Measurements from ENCODE around the gene KREMEN2.
A peak's percentile ranks its signal among the peaks of the same experiment; 100 is the strongest.
"Not testable (repeated sequence)": the region's sequence is repeated elsewhere in the genome, so short reads cannot be mapped to it uniquely, and the experiment has no call there.

Gene KREMEN2, protein sequence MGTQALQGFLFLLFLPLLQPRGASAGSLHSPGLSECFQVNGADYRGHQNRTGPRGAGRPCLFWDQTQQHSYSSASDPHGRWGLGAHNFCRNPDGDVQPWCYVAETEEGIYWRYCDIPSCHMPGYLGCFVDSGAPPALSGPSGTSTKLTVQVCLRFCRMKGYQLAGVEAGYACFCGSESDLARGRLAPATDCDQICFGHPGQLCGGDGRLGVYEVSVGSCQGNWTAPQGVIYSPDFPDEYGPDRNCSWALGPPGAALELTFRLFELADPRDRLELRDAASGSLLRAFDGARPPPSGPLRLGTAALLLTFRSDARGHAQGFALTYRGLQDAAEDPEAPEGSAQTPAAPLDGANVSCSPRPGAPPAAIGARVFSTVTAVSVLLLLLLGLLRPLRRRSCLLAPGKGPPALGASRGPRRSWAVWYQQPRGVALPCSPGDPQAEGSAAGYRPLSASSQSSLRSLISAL

DNA sequence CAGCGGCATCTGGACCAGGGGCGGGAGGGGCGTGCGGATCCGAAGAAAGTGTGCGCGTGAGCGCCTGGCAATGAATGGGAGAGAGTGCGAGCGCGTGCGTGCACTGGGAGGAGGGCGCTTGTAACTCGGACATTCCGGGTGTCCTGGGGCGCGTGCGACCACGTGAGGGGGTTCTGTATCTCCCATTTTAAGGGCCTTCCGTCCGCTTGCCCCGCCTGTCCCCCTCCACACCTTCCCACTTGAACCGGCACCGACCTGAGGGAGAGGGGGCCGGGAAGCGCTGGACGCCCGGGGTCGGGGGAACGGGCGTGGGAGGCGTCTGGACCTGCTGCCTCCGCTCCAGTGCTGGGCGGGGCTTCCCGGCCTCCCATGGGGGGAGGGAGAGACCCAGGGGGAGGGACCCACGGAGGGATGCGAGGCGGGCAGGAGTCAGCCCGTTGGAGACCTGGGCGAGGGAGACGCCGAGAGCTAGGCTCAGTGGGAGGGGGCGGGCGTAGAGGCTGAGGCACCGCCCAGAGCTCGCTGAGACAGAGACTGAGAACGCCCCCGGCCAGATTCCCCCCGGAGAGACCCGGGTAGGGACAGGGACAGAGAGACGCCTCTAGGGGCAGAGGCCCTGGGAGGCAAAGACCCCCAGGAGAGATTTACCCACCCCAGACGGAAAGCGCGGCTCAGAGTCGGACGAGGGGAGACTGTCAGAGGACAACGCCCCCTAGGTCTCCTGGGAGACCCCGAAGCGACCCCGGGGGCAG is at the start of gene KREMEN2:
TSS of gene KREMEN2 (plus strand) at position 553 of the 752 bp plus-strand sequence. CDS start 246 bp downstream, outside the sequence.
- DNase-seq (ENCODE audit: low read depth): no peak

DNA sequence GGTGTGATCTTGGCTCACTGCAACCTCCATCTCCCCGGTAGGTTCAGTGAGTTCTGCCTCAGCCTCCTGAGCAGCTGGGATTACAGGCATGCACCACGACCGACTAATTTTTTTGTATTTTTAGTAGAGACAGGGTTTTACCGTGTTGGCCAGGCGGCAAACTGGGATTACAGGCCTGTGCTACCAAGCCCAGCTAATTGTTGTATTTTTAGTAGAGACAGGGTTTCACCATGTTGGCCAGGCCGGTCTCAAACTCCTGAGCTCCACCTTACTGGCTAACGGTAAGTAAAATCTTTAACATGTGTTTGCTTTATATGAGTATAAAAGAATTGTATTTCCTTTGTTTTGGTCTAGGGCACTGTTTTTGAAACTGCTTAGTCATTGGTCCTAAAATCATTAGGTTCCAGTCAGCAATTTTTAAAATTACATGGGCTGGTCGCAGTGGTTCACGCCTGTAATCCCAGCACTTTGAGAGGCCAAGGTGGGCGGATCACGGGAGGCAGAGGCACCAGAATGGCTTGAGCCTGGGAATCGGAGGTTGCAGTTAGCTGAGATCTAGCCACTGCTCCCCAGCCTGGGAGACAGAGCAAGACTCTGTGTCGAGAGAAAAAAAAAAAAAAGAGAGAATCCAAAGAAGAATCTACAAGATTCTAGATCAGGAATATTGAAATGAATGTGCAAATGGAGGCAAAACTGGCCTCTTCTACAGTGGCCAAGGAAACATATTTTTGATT is 48.7 kb upstream of the KREMEN2 start:
- no peak for DNase-seq (ENCODE audit: low read depth)

DNA sequence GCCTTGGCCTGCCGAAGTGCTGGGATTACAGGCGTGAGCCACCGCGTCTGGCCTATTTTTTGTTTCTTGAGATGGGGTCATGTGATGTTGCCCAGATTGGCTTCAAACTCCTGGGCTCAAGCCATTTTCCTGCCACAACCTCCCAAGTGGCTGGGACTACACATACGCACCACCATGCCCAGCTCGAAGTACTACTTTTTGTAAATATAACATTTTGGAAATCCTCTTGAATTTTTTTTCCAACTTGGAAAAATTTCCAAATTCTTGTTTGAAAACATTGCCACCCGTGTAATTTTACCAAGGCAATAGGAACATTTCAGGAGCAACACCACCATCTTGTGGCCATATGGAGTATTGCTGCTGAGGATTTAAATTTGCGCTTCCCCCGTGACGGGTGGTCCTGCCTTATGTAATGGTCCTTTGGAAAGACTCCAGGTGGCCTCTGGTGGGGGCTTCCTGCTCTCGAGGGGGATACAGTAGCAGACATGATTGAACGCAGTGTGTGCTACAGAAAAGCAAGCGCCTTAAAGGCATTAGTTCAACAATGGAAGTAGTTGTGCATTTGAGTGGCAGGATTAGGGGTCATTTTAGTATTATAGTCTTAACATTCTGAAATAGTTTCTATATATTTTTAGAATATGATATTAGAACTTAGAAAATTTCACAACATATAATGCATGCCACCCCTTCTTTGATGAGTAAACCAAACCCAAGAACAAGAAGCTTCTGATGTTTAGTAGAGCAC is 44.4 kb upstream of the KREMEN2 start:
- peak; percentile 44 for DNase-seq (ENCODE audit: low read depth)

DNA sequence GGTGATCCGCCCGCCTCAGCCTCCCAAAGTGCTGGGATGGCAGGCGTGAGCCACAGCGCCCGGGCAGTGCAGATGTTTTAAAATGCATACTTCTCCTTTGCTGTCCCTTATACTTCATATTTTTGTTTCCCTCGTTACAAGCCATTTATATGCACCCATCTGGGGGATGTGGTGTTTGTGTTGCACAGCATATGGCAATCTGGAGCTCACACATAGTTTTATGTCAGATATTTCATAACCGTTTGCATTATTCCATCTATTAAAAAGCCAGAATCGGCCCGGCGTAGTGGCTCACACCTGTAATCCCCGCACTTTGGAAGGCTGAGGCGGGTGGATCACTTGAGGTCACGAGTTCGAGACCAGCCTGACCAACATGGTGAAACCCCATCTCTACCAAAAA is 40.6 kb upstream of the KREMEN2 start:
- no peak for DNase-seq (ENCODE audit: low read depth)

DNA sequence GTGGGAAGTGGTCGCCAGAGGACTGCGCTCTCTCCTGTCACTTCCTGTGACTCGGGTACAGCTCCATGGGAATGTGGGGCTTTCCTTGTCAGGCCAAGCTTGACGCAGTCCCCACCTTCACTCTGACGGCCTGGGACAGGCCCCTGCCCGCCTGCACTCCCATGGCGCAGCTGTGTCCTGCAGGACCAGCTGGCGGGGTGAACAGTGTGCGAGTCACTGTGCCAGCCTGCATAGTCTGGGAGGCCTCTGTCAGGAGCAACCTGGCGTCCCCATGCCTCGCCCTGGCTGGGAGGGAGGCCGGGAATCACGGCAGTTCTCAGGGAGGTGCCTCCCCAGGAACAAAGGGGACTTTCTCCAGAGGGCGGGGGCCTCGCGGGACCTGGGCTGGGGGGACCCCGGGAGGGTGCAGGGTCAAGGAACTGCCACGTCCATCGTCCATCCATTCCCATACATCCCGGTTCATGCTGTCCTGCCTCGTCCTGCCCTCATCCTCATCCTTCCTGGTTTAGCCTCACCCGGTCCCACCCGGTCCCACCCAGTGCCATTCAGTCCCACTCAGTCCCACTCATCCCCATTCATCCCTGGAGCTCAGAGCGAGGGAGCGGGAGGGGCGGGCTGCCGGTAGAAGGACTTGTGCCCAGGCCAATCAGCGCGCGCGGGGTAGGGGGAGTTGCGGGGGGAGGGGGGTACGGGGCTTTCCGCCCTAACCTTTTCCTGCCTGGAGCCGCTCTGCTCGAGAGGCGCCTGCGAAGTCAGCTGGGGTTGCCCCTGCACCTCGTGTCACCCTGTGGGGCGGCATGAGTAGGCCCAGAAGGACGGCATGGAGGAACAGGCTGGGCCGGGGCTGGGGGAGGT is 38.9 kb upstream of the KREMEN2 start:
- DNase-seq (ENCODE audit: low read depth): no peak

DNA sequence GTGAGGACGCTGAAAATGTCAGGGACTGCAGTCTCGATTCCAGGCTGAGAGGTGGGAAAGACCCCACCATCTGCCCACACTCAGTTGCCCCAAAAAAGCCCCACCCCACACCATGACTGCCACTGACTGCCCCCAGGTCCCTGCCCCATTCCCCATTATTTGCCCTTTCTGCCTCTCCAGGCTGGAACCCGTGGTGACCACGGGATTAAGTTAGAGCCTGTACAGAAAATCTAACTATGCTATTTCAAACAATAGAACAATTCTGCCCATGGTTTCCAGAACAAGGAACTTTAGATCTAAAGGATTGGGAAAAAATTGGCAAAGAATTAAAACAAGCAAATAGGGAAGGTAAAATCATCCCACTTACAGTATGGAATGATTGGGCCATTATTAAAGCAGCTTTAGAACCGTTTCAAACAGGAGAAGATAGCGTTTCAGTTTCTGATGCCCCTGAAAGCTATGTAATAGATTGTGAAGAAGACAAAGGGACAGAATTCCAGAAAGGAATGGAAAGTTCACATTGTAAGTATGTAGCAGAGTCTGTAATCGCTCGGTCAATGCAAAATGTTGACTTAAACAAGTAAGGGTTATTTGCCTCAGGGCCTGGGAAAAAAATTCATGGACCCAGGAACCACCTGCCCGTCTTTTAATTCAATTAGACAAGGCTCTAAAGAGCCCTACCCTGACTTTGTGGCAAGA is 38.0 kb upstream of the KREMEN2 start:
- no peak for DNase-seq (ENCODE audit: low read depth)

DNA sequence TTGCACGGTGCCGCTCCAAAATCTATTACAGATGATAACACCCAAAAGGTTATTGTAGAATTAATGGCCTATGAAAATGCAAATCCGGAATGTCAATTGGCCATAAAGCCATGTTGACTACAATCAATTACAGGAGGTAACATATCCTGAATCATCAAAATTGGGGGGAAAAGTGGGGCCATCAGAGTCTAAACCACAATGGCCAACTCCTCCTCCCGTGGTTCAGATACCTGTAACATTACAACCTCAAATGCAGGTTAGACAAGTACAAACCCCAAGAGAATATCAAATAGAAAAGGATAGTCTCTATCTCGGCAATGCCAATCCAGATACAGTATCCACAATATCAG is 37.5 kb upstream of the KREMEN2 start:
- no peak for DNase-seq (ENCODE audit: low read depth)

DNA sequence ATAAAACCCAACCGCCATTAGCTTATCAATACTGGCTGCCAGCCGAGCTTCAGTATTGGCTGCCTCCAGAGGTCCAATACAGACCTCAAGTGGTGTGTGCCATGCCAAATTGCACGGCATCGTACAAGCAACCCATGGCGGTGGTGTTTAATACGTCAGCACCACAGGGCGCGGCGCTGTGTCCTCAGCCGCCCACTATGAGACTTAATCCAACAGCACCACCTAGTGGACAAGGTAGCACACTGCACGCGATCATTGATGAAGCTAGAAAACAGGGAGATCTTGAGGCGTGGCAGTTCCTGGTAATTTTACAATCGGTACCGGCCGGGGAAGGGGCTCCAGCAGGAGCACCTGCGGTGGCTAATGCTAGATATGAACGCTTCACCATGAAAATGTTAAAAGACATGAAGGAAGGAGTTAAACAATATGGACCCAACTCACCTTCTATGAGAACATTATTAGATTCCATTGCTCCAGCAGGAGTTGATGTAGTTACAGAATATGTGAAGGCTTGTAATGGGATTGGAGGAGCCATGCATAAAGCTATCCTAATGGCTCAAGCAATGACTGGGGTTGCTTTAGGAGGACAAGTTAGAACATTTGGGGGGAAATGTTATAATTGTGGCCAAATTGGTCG is 36.9 kb upstream of the KREMEN2 start:
- peak; percentile 74 for DNase-seq (ENCODE audit: low read depth)

DNA sequence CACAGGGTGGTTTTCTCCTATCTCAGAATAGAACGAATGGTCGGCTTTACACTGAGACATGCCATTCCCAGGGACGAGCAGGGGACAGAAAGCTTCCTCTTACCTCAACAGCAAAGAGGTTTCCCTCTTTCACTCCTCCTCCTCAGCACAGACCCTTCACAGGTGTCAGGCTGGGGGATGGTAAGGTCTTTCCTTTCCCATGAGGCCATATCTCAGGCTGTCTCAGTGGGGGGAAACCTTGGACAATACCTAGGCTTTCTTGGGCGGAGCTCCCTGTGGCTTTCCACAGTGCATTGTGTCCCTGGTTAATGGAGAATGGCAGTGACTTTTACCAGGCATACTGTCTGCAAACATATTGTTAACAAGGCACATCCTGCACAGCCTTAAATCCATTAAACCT is 35.9 kb upstream of the KREMEN2 start:
- DNase-seq (ENCODE audit: low read depth): not testable (repeated sequence)

DNA sequence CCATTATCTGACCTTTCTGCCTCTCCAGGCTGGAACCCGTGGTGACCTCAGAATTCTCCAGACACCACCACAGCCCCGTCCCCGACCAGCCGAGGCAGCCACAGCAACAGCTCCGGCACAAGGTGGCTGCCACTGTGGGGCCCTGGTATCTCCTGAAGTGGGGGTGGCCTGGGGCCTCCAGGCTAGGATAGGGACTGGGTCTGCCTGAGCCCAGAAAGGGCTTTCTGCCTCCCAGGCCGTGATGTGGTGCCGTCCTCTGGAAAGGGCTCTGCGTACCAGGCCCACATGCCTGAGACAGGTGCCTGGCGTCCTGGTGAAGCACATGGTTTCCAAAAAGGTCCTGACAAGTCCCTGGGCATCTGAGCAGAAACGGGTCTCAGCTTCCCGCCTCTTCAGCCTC is 35.3 kb upstream of the KREMEN2 start:
- no peak for DNase-seq (ENCODE audit: low read depth)

DNA sequence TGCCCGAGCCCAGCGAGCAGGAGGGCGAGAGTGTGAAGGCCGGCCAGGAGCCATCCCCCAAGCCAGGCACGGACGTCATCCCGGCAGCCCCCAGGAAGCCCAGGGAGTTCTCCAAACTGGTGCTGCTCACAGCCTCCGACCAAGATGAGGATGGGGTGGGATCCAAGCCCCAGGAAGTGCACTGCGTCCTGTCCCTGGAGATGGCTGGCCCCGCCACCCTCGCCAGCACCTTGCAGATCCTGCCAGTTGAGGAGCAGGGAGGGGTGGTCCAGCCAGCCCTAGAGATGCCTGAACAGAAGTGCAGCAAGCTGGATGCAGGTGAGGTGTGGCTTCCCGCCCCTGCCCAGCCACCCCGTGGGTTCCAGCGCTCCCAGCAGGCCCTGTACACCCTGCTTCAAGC is 34.4 kb upstream of the KREMEN2 start:
- no peak for DNase-seq (ENCODE audit: low read depth)

DNA sequence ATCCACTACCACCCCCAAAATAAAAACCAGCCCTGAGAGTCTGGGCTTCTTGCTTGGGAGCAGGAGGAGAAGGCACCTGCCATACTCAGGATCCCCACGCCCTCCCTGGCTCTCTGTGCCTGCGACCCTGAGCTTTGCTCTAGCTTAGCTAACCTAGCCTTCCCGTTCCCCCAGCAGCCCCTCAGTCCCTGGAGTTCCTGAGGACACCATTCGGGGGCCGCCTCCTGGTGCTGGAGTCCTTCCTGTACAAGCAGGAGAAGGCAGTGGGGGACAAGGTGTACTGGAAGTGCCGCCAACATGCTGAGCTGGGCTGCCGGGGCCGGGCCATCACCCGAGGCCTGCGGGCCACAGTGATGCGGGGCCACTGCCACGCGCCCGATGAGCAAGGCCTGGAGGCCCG is 33.8 kb upstream of the KREMEN2 start:
- DNase-seq (ENCODE audit: low read depth): no peak

DNA sequence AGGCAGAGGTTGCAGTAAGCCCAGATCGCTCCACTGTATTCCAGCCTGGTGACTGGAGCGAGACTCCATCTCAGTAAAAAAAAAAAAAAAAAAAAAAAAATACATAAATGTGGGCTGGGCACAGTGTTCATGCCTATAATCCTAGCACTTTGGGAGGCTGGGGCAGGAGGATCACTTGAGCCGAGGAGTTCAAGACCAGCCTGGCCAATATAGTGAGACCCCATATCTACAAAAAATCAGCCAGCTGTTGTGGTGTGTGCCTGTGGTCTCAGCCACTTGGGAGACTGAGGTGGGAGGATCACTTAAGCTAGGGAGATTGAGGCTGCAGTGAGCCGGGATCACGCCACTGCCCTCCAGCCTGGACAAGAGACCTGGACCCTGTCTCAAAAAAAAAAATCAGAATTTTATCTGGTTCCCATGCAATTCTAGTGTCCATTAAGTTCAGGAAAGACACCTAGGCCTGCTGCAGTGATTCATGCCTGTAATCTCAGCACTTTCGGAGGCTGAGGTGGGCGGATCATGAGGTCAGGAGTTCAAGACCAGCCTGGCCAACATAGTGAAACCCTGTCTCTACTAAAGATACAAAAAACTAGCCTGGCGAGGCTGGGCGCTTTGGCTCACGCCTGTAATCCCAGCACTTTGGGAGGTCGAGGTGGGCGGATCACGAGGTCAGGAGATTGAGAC is 32.7 kb upstream of the KREMEN2 start:
- DNase-seq (ENCODE audit: low read depth): not testable (repeated sequence)

DNA sequence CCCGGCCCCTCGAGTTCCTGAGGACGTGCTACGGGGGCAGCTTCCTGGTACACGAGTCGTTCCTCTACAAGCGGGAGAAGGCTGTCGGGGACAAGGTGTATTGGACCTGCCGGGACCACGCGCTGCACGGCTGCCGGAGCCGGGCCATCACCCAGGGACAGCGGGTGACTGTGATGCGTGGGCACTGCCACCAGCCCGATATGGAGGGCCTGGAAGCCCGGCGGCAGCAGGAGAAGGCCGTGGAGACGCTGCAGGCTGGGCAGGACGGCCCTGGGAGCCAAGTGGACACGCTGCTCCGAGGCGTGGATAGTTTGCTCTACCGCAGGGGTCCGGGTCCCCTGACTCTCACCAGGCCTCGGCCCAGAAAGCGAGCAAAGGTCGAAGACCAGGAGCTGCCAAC is 30.9 kb upstream of the KREMEN2 start:
- DNase-seq (ENCODE audit: low read depth): no peak

DNA sequence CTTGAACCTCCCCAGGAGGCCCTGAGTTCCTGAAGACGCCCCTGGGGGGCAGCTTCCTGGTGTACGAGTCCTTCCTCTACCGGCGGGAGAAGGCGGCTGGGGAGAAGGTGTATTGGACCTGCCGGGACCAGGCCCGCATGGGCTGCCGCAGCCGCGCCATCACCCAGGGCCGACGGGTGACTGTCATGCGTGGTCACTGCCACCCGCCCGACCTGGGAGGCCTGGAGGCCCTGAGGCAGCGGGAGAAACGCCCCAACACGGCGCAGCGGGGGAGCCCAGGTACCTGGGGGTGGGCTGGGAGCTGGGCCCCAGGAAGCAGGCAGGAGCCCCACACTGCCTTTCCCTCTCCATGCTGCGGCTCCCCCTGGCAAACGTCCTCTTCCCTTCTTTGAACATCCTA is 30.4 kb upstream of the KREMEN2 start:
- no peak for DNase-seq (ENCODE audit: low read depth)

DNA sequence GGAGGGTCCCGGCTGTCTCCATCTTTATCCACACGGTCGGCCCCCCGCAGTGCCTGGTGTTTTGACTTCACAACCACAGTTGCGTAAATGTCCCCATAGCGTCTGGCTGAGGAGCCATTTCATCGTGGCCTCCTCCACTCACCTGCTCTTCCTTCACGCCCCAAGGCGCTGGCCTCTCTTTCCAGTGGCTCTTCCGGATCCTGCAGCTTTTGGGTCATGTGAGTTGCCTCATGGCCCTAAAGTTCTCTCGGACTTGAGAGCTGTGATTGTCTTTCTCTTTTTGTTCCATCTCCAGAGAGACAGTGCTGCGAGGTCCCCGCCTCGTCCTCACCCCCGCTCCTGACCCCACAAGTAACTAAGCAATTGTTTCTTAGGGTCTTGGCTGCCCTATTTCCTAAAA is 29.6 kb upstream of the KREMEN2 start:
- DNase-seq (ENCODE audit: low read depth): no peak

DNA sequence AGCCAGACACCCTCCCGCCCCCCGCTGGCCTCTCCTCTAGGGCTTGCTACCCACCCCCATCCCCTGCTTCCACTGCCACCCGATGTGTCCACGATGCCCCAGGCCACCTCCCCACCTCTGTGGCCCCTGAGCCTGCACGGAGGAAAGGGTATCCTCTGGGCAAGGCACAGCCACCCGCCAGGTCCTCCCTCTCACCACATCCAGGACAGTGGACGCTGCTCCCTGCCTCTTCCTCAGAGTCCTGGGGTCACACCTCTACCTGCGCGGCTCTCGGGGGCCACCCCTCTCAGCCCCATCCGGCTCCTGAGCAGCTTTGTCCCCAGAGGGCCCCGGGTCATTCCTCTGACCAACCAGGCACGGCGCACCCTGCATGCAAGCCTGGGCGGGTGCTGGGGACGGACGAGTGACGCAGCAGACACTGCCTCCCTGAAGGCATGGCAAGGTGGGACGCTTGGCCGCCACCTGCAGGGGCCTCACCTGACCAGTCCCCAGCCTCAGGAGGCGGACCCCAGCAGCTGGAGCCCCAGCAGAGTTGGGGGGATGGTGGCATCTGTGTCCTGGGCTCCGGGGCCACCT is 27.6 kb upstream of the KREMEN2 start:
- no peak for DNase-seq (ENCODE audit: low read depth)

DNA sequence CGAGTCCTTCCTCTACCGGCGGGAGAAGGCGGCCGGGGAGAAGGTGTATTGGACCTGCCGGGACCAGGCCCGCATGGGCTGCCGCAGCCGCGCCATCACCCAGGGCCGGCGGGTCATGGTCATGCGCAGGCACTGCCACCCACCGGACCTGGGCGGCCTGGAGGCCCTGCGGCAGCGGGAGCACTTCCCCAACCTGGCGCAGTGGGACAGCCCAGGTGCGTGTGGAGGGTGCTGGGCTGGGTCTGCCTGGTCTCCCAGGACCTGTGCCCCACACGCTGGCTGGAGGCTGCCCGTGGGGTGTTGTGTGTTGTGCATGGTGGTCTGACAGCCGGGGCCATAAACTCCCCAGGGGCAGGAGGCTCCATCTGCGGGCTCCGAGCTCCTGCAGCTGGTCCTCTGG is 26.9 kb upstream of the KREMEN2 start:
- DNase-seq (ENCODE audit: low read depth): no peak

DNA sequence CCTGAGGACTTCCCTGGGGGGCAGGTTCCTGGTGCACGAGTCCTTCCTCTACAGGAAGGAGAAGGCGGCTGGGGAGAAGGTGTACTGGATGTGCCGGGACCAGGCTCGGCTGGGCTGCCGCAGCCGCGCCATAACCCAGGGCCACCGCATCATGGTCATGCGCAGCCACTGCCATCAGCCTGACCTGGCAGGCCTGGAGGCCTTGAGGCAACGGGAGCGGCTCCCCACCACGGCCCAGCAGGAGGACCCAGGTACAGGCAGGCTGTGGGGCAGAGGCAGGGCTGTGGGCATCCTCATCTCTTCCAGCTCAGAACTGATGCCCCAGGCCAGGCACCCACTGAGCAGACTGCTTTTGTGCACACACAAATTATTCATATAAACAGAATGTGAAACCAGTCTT is 25.9 kb upstream of the KREMEN2 start:
- no peak for DNase-seq (ENCODE audit: low read depth)

All from stimulated activated CD8-positive, alpha-beta memory T cell treated with anti-CD3 and anti-CD28 coated beads, Interleukin-12 subunit alpha, Interleukin-12 subunit beta, amount 100 ng/mL, for 1 hour (primary cell).